DMS79 treated with DMSO at 0.1 percent for 48 hours (cell line): ENCODE results near the gene C1QTNF7.

ENCODE experiments used
- DNase-seq: peaks from one replicate; lab custom pipeline; 2025; lab: John Stamatoyannopoulos, UW

The C1QTNF7 gene

GRCh38 chr4:15414551-15415091 lies 13.2 kb upstream of the C1QTNF7 start:
- DNase-seq = no peak

DNA sequence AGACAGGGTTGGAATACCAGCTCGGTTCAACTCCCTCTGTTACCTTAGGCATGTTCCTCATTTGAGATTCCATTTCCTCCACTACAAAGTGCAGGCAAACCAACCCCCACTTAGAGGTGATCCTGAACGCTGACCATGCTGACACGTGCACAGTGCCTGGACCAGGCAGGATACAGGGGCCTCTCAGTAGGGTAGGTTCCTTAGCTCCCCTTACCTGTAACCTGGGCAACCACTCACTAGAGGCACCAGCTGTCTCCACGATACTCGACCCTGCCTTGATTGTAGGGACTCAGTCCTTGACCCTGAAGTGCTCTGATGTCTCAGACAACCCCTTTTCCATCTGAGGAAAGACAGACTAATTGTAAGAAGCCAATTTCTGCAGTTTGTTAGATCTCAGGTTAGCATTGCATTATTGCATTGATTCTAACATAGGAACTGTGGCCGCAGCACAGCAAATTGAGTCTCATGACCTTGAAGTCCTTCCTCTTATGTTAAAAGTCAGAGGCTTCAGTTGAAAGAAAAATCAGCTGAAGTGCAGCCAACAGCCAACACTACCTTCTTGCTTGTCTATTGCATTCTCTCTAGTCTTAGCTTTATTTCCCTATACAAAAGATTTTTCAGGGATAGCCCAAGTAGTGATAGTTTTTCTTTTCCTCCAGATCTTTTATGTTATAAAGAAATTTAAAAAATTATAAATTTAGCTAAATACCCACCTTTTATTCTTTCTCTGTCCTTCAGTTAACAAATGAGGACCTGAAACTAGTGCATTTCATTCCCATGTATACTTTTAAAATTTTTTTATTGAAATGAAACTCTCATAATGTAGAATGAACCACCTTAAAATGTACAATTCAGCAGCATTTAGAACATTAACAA lies 11.2 kb upstream of the C1QTNF7 start:
- DNase-seq = no peak

GRCh38 chr4:15417233-15417660 lies 10.6 kb upstream of the C1QTNF7 start:
- no peak for DNase-seq

DNA sequence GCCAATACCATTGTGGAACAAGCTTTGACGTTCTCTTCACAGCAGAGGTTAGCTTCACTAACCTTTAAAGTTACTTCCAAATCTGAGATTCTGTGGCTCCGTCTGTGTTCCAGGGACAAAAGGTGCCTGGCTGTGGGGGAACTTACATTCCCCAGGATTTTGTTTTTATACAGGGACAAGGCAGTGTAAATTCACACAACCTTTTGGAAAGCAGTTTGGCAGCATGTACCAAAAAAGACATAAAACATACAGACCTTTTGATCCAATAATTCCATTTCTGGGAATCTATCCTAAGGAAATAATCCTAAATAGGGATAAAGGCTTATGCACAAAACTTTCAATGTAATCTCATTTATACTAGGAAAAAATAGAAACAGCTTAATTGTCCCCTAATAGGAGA lies 8.9 kb upstream of the C1QTNF7 start:
- no peak for DNase-seq

- no peak for DNase-seq
Measured at GRCh38 chr4:15420642-15421041, 7.2 kb upstream of the C1QTNF7 start.

GRCh38 chr4:15423285-15423711 lies 4.5 kb upstream of the C1QTNF7 start:
- DNase-seq = no peak

DNA sequence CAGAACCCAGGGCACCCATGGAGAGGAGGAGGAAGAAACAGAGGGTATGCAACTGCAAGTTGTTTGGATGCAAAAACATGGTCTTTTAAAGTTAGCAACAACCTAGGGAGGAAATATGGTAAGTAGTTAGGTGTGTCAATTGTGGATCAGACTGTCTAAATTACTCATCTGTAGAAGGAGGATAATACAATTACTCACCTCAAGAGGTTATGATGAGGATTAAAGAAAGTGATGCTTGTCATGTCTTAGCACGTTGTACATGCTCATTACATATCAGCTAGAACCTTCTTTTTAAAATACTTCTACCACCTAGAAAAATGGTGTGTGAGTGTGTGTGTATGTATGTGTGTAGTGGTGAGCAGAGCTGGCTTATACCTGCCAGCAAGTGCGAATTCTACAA lies 2.3 kb upstream of the C1QTNF7 start:
- DNase-seq = no peak

- DNase-seq = no peak
Measured at GRCh38 chr4:15427161-15427560, 672 bp upstream of the C1QTNF7 start.

DNA sequence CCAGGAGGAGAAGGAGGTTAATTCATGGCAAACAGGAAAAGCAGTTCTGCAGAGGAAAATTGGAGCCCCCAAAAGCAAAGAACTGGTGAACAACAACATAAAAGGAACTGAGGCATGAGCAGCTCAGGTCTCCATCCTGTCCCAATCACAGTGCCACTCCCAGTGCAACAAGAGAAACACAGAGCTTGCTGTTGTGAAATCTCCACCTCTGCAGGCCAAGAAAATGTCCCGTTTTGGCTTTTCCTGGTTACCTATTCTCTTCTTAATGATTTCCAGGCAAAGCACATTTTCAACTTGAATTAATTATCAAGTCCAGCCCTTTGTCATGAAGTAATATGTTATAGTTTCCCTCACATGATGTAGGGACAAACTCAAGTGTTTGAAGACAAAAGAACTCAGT lies 778 bp downstream of the C1QTNF7 start:
- DNase-seq = no peak

DNA sequence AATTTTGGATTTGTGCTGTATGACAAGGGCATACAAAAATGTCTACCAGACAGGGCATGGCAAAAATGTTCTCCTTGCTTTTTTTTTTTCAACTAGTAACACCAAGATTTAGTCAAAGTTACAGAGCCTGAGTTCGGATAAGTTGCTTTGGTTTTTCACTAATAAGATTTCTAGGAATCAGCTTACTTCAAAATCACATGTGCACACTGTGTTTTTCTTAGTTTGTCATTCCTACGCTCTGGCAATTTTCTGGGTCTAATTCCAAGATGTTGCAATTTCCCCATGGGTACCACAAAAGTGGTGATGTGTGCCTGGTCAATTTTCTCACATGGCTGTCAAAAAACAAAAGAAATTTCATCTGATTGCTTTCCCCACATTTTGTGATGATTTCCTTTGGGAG lies 6.3 kb downstream of the C1QTNF7 start:
- DNase-seq = no peak

GRCh38 chr4:15434676-15435075 lies 6.8 kb downstream of the C1QTNF7 start:
- DNase-seq = no peak

DNA sequence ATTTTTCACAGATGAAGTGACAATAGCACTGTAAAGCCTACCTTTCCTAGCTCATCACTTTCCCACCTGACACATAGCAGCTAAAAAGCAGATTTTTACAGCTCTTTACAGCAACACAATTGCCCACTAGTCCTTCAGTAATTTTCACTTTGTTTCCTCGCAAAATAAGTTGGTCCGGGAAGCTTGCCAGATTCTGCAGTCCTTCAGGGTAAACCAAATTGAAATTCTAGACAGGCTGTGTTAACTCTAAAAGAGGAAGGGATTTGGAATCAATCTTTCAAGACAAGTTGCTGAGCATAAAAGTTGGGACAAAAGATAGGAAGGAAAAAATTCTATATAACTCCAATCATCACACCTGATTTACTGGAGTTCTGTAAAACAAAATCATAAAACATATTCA lies 8.7 kb downstream of the C1QTNF7 start:
- DNase-seq = no peak

GRCh38 chr4:15438939-15439524 lies 11.2 kb downstream of the C1QTNF7 start:
- no peak for DNase-seq

DNA sequence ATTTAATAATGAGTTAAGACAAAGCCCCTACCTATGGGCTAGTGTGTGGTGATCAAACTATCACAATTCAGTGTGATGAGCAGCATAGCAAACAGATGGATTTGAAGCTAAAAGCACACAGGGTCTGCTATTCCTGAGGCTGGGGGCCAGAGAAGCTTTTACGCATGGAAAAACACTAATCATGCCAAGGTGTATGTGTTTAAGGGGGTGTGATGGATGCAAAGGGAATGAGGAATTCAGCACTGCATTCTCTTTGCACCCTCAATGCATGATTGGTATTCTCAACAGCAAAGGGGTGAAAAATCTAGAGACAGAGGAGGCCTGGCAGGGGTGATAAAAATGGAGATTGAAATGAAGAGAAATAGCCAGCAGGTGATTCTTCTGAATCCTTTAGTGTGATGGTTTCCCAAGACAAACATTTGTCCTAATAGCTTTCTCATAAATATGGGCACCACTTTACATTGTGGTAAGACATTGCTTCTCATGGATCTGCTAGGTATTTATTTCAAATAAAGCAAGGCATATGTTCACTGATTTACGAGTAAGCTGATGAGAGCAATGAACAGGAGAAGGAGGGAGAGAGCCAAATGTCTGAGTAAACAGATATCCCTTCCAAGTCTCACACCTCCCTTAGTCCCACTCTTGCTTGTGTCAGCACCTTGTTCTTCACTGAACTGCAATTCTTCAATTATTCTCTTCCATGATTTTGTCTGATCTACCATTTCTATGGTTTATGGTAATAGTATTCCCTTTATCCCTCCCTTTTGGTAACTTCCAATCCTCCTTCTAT lies 15.7 kb downstream of the C1QTNF7 start:
- no peak for DNase-seq

- no peak for DNase-seq
Measured at GRCh38 chr4:15444276-15444675, 16.4 kb downstream of the C1QTNF7 start.

GRCh38 chr4:15444879-15445547 lies 17.2 kb downstream of the C1QTNF7 start:
- DNase-seq = no peak

- no peak for DNase-seq
Measured at GRCh38 chr4:15451181-15451865, 23.5 kb downstream of the C1QTNF7 start.

GRCh38 chr4:15451866-15452765 lies 24.3 kb downstream of the C1QTNF7 start:
- no peak for DNase-seq

DNA sequence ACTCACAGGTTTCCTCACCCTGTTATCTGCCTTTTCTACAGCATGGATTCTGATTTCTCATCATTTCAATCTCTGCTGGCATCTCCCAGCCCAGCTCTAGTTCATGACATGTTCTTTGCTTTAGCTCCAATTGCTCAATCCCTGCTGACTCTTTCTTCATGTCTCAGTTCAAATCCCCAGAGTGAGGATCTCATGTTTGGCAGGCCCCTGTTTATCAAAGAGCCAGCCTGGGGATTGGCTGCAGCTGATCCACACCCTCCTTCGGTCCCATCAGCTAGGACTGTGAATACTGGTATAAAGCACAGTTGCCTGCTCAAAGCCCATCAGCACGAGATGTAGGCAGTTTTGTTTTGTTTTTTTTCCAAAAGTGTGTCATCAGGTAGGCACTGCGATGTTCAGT lies 27.5 kb downstream of the C1QTNF7 start:
- DNase-seq = no peak
